ENCODE results near the gene KIF4B.
"Not testable (repeated sequence)": the region's sequence is repeated elsewhere in the genome, so short reads cannot be mapped to it uniquely, and the experiment has no call there.

The KIF4B gene

GRCh38 chr5:154977409-154977808 lies 36.1 kb upstream of the KIF4B start:
- H3K27me3 ChIP-seq (ENCODE audit: control insufficient read depth, insufficient read depth, low read length) = no peaks in the 10 kb centered on the region
- H3K36me3 ChIP-seq (ENCODE audit: control insufficient read depth, insufficient read depth, low read length) = no peaks in the 10 kb centered on the region
- no peak overlapping the region for H3K27ac ChIP-seq (ENCODE audit: low read depth, low read length)
- H3K4me3 ChIP-seq (ENCODE audit: low read depth, low read length) = no peak overlapping the region
- H3K9me3 ChIP-seq (ENCODE audit: control insufficient read depth, insufficient read depth, low read length) = no peaks in the 10 kb centered on the region
- 0 out of 2 replicates have a peak, but pooled peaks cover 2% of the 10 kb centered on the region for H3K4me1 ChIP-seq (ENCODE audit: control insufficient read depth, insufficient read depth, low read length)
- H3K9ac ChIP-seq (ENCODE audit: low read depth, low read length) = no peak overlapping the region

- not testable (repeated sequence) for H3K27ac ChIP-seq (ENCODE audit: low read depth, low read length); H3K4me3 ChIP-seq (ENCODE audit: low read depth, low read length); H3K9ac ChIP-seq (ENCODE audit: low read depth, low read length); H3K36me3 ChIP-seq (ENCODE audit: control insufficient read depth, insufficient read depth, low read length); H3K27me3 ChIP-seq (ENCODE audit: control insufficient read depth, insufficient read depth, low read length); H3K4me1 ChIP-seq (ENCODE audit: control insufficient read depth, insufficient read depth, low read length); H3K9me3 ChIP-seq (ENCODE audit: control insufficient read depth, insufficient read depth, low read length)
Measured at GRCh38 chr5:154978294-154978693, 35.3 kb upstream of the KIF4B start.

- Histone ChIP-seq H3K9me3 (ENCODE audit: control insufficient read depth, insufficient read depth, low read length) (no peaks in the 10 kb centered on the region), H3K4me3 (ENCODE audit: low read depth, low read length) (no peak overlapping the region), H3K36me3 (ENCODE audit: control insufficient read depth, insufficient read depth, low read length) (no peaks in the 10 kb centered on the region), H3K27ac (ENCODE audit: low read depth, low read length) (no peak overlapping the region), H3K9ac (ENCODE audit: low read depth, low read length) (no peak overlapping the region), H3K27me3 (ENCODE audit: control insufficient read depth, insufficient read depth, low read length) (no peaks in the 10 kb centered on the region), H3K4me1 (ENCODE audit: control insufficient read depth, insufficient read depth, low read length) (0 out of 2 replicates have a peak, but pooled peaks cover 3% of the 10 kb centered on the region)
Measured at GRCh38 chr5:154984946-154985516, 28.5 kb upstream of the KIF4B start.

- Histone ChIP-seq H3K36me3 (ENCODE audit: control insufficient read depth, insufficient read depth, low read length) (no peaks in the 10 kb centered on the region), H3K9ac (ENCODE audit: low read depth, low read length) (no peak overlapping the region), H3K9me3 (ENCODE audit: control insufficient read depth, insufficient read depth, low read length) (no peaks in the 10 kb centered on the region), H3K27me3 (ENCODE audit: control insufficient read depth, insufficient read depth, low read length) (no peaks in the 10 kb centered on the region), H3K4me1 (ENCODE audit: control insufficient read depth, insufficient read depth, low read length) (0 out of 2 replicates have a peak, but pooled peaks cover 3% of the 10 kb centered on the region), H3K4me3 (ENCODE audit: low read depth, low read length) (no peak overlapping the region), H3K27ac (ENCODE audit: low read depth, low read length) (no peak overlapping the region)
Measured at GRCh38 chr5:154986151-154986550, 27.4 kb upstream of the KIF4B start.

GRCh38 chr5:154989626-154990025 lies 23.9 kb upstream of the KIF4B start:
- Histone ChIP-seq H3K36me3 (ENCODE audit: control insufficient read depth, insufficient read depth, low read length) (no peaks in the 10 kb centered on the region), H3K4me1 (ENCODE audit: control insufficient read depth, insufficient read depth, low read length) (0 out of 2 replicates have a peak, but pooled peaks cover 3% of the 10 kb centered on the region), H3K27ac (ENCODE audit: low read depth, low read length) (no peak overlapping the region), H3K9ac (ENCODE audit: low read depth, low read length) (no peak overlapping the region), H3K4me3 (ENCODE audit: low read depth, low read length) (no peak overlapping the region), H3K27me3 (ENCODE audit: control insufficient read depth, insufficient read depth, low read length) (no peaks in the 10 kb centered on the region), H3K9me3 (ENCODE audit: control insufficient read depth, insufficient read depth, low read length) (no peaks in the 10 kb centered on the region)

- Histone ChIP-seq H3K27me3 (ENCODE audit: control insufficient read depth, insufficient read depth, low read length) (no peaks in the 10 kb centered on the region), H3K9ac (ENCODE audit: low read depth, low read length) (no peak overlapping the region), H3K4me1 (ENCODE audit: control insufficient read depth, insufficient read depth, low read length) (no peaks in the 10 kb centered on the region), H3K36me3 (ENCODE audit: control insufficient read depth, insufficient read depth, low read length) (no peaks in the 10 kb centered on the region), H3K4me3 (ENCODE audit: low read depth, low read length) (no peak overlapping the region), H3K27ac (ENCODE audit: low read depth, low read length) (no peak overlapping the region), H3K9me3 (ENCODE audit: control insufficient read depth, insufficient read depth, low read length) (no peaks in the 10 kb centered on the region)
Measured at GRCh38 chr5:154993461-154993860, 20.1 kb upstream of the KIF4B start.

- Histone ChIP-seq H3K4me1 (ENCODE audit: control insufficient read depth, insufficient read depth, low read length) (no peaks in the 10 kb centered on the region), H3K27me3 (ENCODE audit: control insufficient read depth, insufficient read depth, low read length) (no peaks in the 10 kb centered on the region), H3K9me3 (ENCODE audit: control insufficient read depth, insufficient read depth, low read length) (no peaks in the 10 kb centered on the region), H3K36me3 (ENCODE audit: control insufficient read depth, insufficient read depth, low read length) (no peaks in the 10 kb centered on the region), H3K4me3 (ENCODE audit: low read depth, low read length) (no peak overlapping the region), H3K27ac (ENCODE audit: low read depth, low read length) (no peak overlapping the region), H3K9ac (ENCODE audit: low read depth, low read length) (no peak overlapping the region)
Measured at GRCh38 chr5:154995679-154996078, 17.9 kb upstream of the KIF4B start.

GRCh38 chr5:154997746-154998145 lies 15.8 kb upstream of the KIF4B start:
- no peak overlapping the region for H3K27ac ChIP-seq (ENCODE audit: low read depth, low read length)
- no peaks in the 10 kb centered on the region for H3K27me3 ChIP-seq (ENCODE audit: control insufficient read depth, insufficient read depth, low read length)
- H3K9ac ChIP-seq (ENCODE audit: low read depth, low read length) = no peak overlapping the region
- H3K4me3 ChIP-seq (ENCODE audit: low read depth, low read length) = no peak overlapping the region
- no peaks in the 10 kb centered on the region for H3K36me3 ChIP-seq (ENCODE audit: control insufficient read depth, insufficient read depth, low read length)
- no peaks in the 10 kb centered on the region for H3K9me3 ChIP-seq (ENCODE audit: control insufficient read depth, insufficient read depth, low read length)
- no peaks in the 10 kb centered on the region for H3K4me1 ChIP-seq (ENCODE audit: control insufficient read depth, insufficient read depth, low read length)

- no peak overlapping the region for H3K9ac ChIP-seq (ENCODE audit: low read depth, low read length)
- no peaks in the 10 kb centered on the region for H3K9me3 ChIP-seq (ENCODE audit: control insufficient read depth, insufficient read depth, low read length)
- H3K4me3 ChIP-seq (ENCODE audit: low read depth, low read length) = no peak overlapping the region
- H3K36me3 ChIP-seq (ENCODE audit: control insufficient read depth, insufficient read depth, low read length) = no peaks in the 10 kb centered on the region
- H3K27me3 ChIP-seq (ENCODE audit: control insufficient read depth, insufficient read depth, low read length) = no peaks in the 10 kb centered on the region
- H3K4me1 ChIP-seq (ENCODE audit: control insufficient read depth, insufficient read depth, low read length) = no peaks in the 10 kb centered on the region
- H3K27ac ChIP-seq (ENCODE audit: low read depth, low read length) = no peak overlapping the region
Measured at GRCh38 chr5:154999865-155000264, 13.7 kb upstream of the KIF4B start.

GRCh38 chr5:155001523-155001922 lies 12.0 kb upstream of the KIF4B start:
- Histone ChIP-seq H3K27me3 (ENCODE audit: control insufficient read depth, insufficient read depth, low read length) (no peaks in the 10 kb centered on the region), H3K4me1 (ENCODE audit: control insufficient read depth, insufficient read depth, low read length) (no peaks in the 10 kb centered on the region), H3K9ac (ENCODE audit: low read depth, low read length) (no peak overlapping the region), H3K4me3 (ENCODE audit: low read depth, low read length) (no peak overlapping the region), H3K36me3 (ENCODE audit: control insufficient read depth, insufficient read depth, low read length) (no peaks in the 10 kb centered on the region), H3K9me3 (ENCODE audit: control insufficient read depth, insufficient read depth, low read length) (no peaks in the 10 kb centered on the region), H3K27ac (ENCODE audit: low read depth, low read length) (no peak overlapping the region)

- not testable (repeated sequence) for H3K4me1 ChIP-seq (ENCODE audit: control insufficient read depth, insufficient read depth, low read length); H3K27ac ChIP-seq (ENCODE audit: low read depth, low read length); H3K36me3 ChIP-seq (ENCODE audit: control insufficient read depth, insufficient read depth, low read length); H3K9me3 ChIP-seq (ENCODE audit: control insufficient read depth, insufficient read depth, low read length); H3K27me3 ChIP-seq (ENCODE audit: control insufficient read depth, insufficient read depth, low read length); H3K9ac ChIP-seq (ENCODE audit: low read depth, low read length); H3K4me3 ChIP-seq (ENCODE audit: low read depth, low read length)
Measured at GRCh38 chr5:155002722-155003121, 10.8 kb upstream of the KIF4B start.

All from HUES48 (cell line).